Activated T-cell treated with anti-CD3 and anti-CD28 coated beads for 1 hour (primary cell): ENCODE results near the gene GNAT2.

Experiments used
- DNase-seq: peaks from one replicate; pipeline ENCODE4 v3.0.0-alpha.2; 2020; ENCODE audit warnings: low read depth

The GNAT2 gene

GRCh38 chr1:109610609-109611307 lies 8.7 kb downstream of the GNAT2 start:
- no peak for DNase-seq

DNA sequence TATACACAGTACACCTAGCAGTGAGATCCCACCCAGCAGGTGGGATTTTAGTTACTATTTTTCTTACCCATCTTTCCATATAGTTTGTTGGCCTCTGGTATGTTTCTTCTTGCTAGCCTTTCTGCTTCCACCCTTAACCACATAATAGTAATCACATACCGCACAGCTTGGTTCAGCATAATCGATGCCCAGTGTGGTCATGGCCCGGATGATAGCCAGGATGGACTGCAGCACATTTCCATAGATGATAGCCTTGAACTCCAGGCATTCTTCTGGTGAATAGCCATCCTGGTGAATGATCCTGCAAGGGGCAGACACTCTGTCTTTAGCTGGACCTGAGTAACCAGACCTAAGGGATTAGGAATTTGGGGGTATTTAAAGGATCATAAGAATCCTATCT lies 9.5 kb downstream of the GNAT2 start:
- DNase-seq: no peak

- DNase-seq: no peak
Measured at GRCh38 chr1:109605381-109605780, 14.0 kb downstream of the GNAT2 start.

DNA sequence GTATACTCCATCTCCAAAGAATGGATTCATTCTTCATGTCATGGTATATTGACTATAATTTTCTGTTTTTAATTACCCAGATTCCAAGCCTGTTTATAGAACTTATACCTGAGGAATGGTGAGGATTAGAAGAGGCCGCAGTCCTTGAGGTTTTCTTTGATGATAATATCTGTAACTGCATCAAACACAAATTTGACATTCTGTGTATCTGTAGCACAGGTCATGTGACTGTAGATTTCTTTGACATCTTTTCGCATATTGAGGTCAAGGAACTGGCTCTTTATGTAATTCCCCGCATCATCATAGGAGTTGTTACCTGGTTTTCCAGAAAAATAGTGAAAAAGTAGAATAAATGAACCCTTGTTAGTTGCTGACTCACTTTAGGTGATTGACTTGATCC lies 16.2 kb downstream of the GNAT2 start:
- no peak for DNase-seq

DNA sequence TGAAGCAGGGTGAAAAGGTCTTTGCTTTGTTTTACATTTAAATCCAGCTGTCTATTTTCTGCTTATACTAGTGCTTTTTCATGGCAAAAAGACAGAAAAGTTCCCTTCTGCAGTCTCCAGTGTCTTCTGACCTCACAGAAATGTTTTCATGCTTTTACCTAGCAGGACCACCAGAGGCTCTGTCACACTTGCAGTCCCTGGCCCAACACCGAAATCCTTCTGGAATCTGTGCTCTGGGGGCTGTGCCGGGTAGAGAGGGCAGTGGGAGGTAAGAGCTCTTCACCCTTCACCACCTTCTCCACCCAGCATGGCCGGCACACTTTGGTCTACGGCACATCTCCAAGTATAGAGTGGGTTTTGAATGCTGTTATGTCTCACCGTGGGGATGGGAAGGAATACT lies 20.8 kb downstream of the GNAT2 start:
- DNase-seq: no peak

DNA sequence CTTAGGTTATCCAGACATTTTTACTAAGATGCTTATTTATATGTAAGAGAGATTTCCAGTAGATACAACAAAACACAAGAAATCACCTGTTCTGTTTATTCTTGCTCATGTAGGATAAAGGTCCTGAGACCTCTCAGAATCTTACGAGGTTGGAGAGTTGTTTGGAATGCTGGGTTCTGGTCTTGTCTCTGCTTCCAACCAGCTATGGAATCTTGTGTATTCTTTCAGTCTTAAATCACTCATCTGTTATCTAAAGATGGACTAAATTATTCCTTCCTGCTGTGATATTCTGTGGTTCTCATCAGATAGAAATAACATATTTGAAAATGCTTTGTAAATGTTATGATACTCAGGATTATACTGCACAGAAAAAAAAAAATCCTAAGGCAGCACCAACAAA lies 21.3 kb downstream of the GNAT2 start:
- DNase-seq: no peak

DNA sequence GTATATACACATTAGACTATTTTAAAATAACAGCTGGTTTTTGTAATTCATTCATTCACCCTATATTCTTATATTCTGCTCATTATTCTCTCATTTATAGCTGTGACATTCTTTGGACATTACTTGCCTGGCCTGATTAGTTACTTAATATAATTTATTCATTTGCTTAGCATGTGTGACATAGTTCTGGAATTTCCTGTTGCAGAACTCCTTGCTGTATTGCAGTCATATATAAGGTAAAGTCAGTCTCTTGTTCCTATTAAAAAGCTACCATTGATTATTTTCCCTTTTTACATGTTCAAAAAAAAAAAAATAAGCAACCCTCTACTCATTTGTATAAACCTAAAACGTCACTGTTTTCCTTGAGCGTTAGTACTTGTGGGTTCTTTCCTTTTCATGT lies 23.9 kb downstream of the GNAT2 start:
- DNase-seq: no peak

GRCh38 chr1:109592916-109593315 lies 26.5 kb downstream of the GNAT2 start:
- DNase-seq: no peak

- no peak for DNase-seq
Measured at GRCh38 chr1:109589679-109590078, 29.7 kb downstream of the GNAT2 start.

- DNase-seq: no peak
Measured at GRCh38 chr1:109589177-109589576, 30.2 kb downstream of the GNAT2 start.

- DNase-seq: no peak
Measured at GRCh38 chr1:109586055-109586454, 33.4 kb downstream of the GNAT2 start.

GRCh38 chr1:109584766-109585165 lies 34.6 kb downstream of the GNAT2 start:
- DNase-seq: no peak

DNA sequence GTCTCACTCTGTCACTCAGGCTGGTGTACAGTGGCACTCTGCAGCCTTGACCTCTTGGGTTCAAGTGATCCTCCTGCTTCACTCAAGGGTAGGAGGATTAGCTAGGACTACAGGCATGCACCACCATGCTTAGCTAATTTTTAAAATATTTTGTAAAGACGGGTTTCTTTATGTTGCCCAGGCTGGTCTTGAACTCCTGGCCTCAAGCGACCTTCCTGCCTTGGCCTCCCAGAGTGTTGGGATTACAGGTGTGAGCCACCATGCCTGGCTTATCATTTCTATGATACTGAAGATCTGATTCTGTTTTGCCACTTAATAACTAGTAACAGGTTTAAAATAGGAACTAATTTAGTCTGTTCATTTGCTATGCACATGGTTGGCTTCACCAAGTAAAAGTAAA lies 37.4 kb downstream of the GNAT2 start:
- DNase-seq: no peak

GRCh38 chr1:109579491-109579890 lies 39.9 kb downstream of the GNAT2 start:
- no peak for DNase-seq

DNA sequence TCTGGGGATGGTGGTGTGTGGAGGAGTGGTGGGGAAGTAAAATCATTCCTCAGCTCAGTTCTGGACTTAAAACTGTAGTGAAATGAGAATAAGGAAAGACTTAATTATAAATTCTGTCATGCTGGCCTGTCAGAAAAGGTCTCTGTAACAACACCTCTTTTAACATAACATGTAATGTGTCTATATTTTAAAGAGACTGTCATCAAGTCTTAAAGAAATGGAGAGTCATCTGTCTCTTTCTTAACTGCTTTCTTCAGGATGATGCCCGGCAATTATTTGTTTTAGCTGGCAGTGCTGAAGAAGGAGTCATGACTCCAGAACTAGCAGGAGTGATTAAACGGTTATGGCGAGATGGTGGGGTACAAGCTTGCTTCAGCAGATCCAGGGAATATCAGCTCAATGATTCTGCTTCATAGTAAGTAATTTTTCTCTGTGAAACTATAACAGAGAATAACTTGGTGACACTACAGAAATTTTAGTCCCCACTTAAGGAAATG lies 40.4 kb downstream of the GNAT2 start:
- no peak for DNase-seq

- DNase-seq: no peak
Measured at GRCh38 chr1:109573785-109574184, 45.6 kb downstream of the GNAT2 start.

- DNase-seq: no peak
Measured at GRCh38 chr1:109570414-109570813, 49.0 kb downstream of the GNAT2 start.

GRCh38 chr1:109569323-109569722 lies 50.1 kb downstream of the GNAT2 start:
- no peak for DNase-seq

GRCh38 chr1:109567877-109568672 lies 51.3 kb downstream of the GNAT2 start:
- DNase-seq: no peak

- no peak for DNase-seq
Measured at GRCh38 chr1:109566982-109567381, 52.4 kb downstream of the GNAT2 start.

DNA sequence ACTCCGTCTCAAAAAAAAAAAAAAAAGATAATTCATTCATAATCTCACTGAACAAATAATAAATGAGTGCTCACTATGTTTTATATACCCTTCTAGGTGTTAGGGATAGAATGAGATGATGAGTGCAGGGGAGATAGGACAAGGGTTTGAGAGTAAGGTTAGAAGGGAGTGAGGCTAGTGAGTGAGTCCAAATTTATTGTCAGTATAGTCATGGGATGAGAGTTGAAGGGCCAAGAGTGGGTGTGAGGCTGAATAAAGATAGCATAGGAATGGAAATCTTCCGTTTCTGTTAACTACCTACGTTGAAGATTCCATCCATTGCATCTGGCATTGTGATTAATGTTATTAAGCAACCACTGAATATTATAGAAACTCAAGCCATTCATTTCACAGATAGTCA lies 54.2 kb downstream of the GNAT2 start:
- no peak for DNase-seq

DNA sequence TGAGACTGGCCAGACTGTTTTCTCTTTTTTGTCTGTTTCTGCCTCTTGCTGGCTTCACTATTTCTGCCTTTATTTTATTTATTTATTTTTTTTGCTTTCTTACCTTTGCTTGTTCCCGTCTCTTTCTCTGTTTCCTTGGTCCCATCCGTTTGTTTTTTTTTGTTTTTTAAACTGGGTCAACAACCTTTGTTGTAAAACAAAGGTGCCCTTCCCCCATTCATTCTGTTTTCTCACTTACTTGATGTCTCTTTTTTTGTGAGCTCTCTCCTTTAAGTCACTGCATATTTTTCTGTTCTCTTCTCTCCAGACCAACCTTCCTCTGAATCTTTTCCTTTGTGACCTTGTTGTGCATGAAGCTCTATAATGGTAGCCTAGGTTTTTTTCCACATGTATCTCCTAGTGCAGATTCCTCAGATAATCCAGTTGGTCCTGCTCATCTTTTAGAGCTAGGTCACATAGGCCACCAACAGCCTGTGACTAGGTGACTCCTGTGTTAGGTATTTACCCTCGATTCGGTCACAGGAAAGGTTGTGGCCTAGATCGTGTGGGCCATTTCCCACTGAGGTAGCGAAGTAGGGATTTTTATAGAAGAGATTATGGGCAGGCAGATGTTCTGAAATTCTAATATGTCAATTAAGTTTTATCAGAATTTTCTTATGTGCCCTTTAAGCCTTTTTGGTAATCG lies 55.1 kb downstream of the GNAT2 start:
- DNase-seq: no peak

DNA sequence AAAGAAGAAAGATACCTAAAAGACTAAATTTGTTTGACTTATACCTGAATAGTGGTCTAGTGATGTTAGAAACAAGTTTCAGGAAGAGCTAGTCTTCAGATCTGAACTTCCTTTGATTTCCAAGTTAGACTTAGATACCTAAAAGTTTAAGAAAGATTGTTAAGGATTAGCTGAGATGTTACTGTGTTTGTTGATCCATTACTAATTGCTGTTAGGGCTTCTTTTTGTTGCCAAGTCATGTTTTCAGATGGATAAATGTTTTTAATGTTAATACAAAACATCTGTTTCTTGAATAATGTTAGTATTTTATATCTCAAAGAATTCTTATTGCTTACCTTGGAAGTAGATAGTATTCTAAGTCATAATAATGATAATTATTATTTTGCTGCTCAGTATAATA lies 59.4 kb downstream of the GNAT2 start:
- DNase-seq: no peak
